Endothelial cell of umbilical vein (primary cell): ENCODE data around the gene JAML. TPM values are rescaled to one million over a fixed set of nuclear protein-coding genes. Genes with fewer than 3 reads are reported as not detected.

ENCODE experiments used
- BruUV-seq: library from RNA; stranded (reverse); fragments of 400-500 nt; replicated peaks from 2 replicates; lab custom pipeline; 2021; lab: Mats Ljungman, UMichigan
- CTCF ChIA-PET: fragments of 300-600, 350-600 bp; sonication (Branson Sonifier 250); formaldehyde crosslinking; loops from one replicate; lab custom pipeline; 2021; ENCODE audit warnings: antibody characterized with exemption, inconsistent platforms; lab: Charles Lee
- POLR2A ChIA-PET: fragments of 300-600, 350-600 bp; sonication (Branson Sonifier 250); formaldehyde crosslinking; loops from one replicate; lab custom pipeline; 2021; ENCODE audit warnings: antibody characterized with exemption, inconsistent platforms; lab: Charles Lee
- DNase-seq: peaks from one replicate; pipeline ENCODE4 v3.0.0-alpha.2; 2011; ENCODE audit warnings: low read depth, low spot score
- FAIRE-seq: peaks from 2 replicates; lab custom pipeline; 2011; peaks lifted over from hg19 to GRCh38; lab: Jason Lieb, UNC
- H2AFZ ChIP-seq: 2 replicates; pipeline ENCODE4 v1.6.0; 2012; ENCODE audit warnings: low read depth, low read length, control low read depth, inconsistent platforms
- H3K27ac ChIP-seq: 2 replicates; pipeline ENCODE4 v1.5.1; 2011; ENCODE audit warnings: low read depth, mild to moderate bottlenecking, control low read depth, low read length, moderate library complexity; ENCODE audit not compliant: insufficient read depth
- H3K27me3 ChIP-seq, 2 experiments: 2 replicates each; pipeline versions ENCODE4 v1.6.0 to v1.6.1; 2011; ENCODE audit warnings: low read length in 2 of 2, mixed read lengths in 1 of 2; ENCODE audit not compliant: control insufficient read depth in 2 of 2, insufficient read depth in 2 of 2
- H3K36me3 ChIP-seq, 2 experiments: 2 replicates in 1 of 2; 3 replicates in 1 of 2; pipeline ENCODE4 v1.5.1; 2011; ENCODE audit warnings: low read length in 2 of 2, mild to moderate bottlenecking in 1 of 2, moderate library complexity in 1 of 2; ENCODE audit not compliant: control insufficient read depth in 2 of 2, insufficient read depth in 2 of 2; ENCODE audit errors: extremely low read depth in 1 of 2
- H3K4me1 ChIP-seq: 3 replicates; pipeline ENCODE4 v1.5.1; 2011; ENCODE audit warnings: mild to moderate bottlenecking, low read length; ENCODE audit not compliant: control insufficient read depth, insufficient read depth; ENCODE audit errors: extremely low read depth
- H3K4me2 ChIP-seq: 2 replicates; pipeline ENCODE4 v1.6.1; 2011; ENCODE audit warnings: low read length, control low read depth, mixed read lengths; ENCODE audit not compliant: insufficient read depth
- H3K4me3 ChIP-seq, 3 experiments: fragments of 200-600 bp in 1 of 3; sonication (generic), shearing (Covaris generic) in 1 of 3; replicated peaks in 1 of 3; 2 replicates each; pipeline ENCODE4 v1.5.1; 2011 to 2016; ENCODE audit warnings: control low read depth in 3 of 3, low read length in 3 of 3, mild to moderate bottlenecking in 2 of 3, inconsistent platforms in 1 of 3, low read depth in 1 of 3, moderate library complexity in 1 of 3; ENCODE audit not compliant: insufficient read depth in 1 of 3
- H3K79me2 ChIP-seq: 2 replicates; pipeline ENCODE4 v1.6.0; 2012; ENCODE audit warnings: low read length, inconsistent platforms; ENCODE audit not compliant: control insufficient read depth, insufficient read depth
- H3K9ac ChIP-seq: replicated peaks from 2 replicates; pipeline ENCODE3; 2011; ENCODE audit warnings: low read length, control low read depth; ENCODE audit not compliant: insufficient read depth; ENCODE audit errors: extremely low read depth
- H3K9me1 ChIP-seq: replicated peaks from 3 replicates; pipeline ENCODE4 v1.6.0; 2011; ENCODE audit warnings: mild to moderate bottlenecking, low read length; ENCODE audit not compliant: control insufficient read depth, insufficient read depth; ENCODE audit errors: extremely low read depth
- H3K9me3 ChIP-seq: replicated peaks from 2 replicates; pipeline ENCODE4 v1.5.1; 2012; ENCODE audit warnings: low read length, inconsistent platforms; ENCODE audit not compliant: control insufficient read depth, insufficient read depth
- H4K20me1 ChIP-seq: replicated peaks from 2 replicates; pipeline ENCODE3; 2011; ENCODE audit warnings: mild to moderate bottlenecking, low read length; ENCODE audit not compliant: control insufficient read depth, insufficient read depth; ENCODE audit errors: extremely low read depth
- EZH2 ChIP-seq: IDR thresholded peaks from 2 replicates; pipeline ENCODE4 v1.6.1; 2012; ENCODE audit warnings: borderline replicate concordance, low read depth, mild to moderate bottlenecking, moderate library complexity, low read length, inconsistent platforms; ENCODE audit not compliant: severe bottlenecking
- FOS ChIP-seq: IDR thresholded peaks from 2 replicates; pipeline ENCODE4 v1.6.1; 2011; ENCODE audit warnings: mild to moderate bottlenecking, low read length, moderate library complexity, borderline replicate concordance; ENCODE audit not compliant: insufficient read depth
- GATA2 ChIP-seq: IDR thresholded peaks from 2 replicates; pipeline ENCODE4 v1.7.0; 2011; ENCODE audit warnings: low read depth, mild to moderate bottlenecking, moderate library complexity, mixed read lengths, low read length; ENCODE audit not compliant: insufficient read length, insufficient read depth
- JUN ChIP-seq: IDR thresholded peaks from 2 replicates; pipeline ENCODE4 v1.6.1; 2011; ENCODE audit warnings: borderline replicate concordance, low read depth; ENCODE audit not compliant: insufficient read length, insufficient read depth
- MYC ChIP-seq: IDR thresholded peaks from one replicate; pipeline ENCODE4 v1.6.1; 2011; ENCODE audit warnings: mild to moderate bottlenecking, low read depth, low read length
- POLR2A ChIP-seq: IDR thresholded peaks from 2 replicates; pipeline ENCODE4 v1.6.1; 2012; ENCODE audit warnings: low read depth, mild to moderate bottlenecking, control low read depth, low read length
- POLR2AphosphoS5 ChIP-seq: IDR thresholded peaks from 2 replicates; pipeline ENCODE4 v1.6.1; 2012; ENCODE audit warnings: low read depth, mild to moderate bottlenecking, control low read depth, low read length, moderate library complexity; ENCODE audit not compliant: insufficient read depth
- dilution Hi-C: fragments of 300-500 bp; cut with MboI; formaldehyde crosslinking; loops from one replicate; pipeline ENCODE4 v1.15.0; 2019; ENCODE audit warnings: low sequenced_read_pairs; ENCODE audit not compliant: extremely low pct_ligation_motif_present
- intact Hi-C: fragments of 100-400 bp; cut with micrococcal nuclease; formaldehyde crosslinking; loops from one replicate; pipeline ENCODE4 v1.10.0; 2022
- polyA plus RNA-seq, 4 experiments: library from polyadenylated mRNA; depleted of rRNA in 3 of 4; stranded (reverse) in 3 of 4; unstranded in 1 of 4; fragments of >200 nt; gene quantifications; 2 replicates each; pipeline versions ENCODE4 v1.2.1 to v1.2.3, GENCODE V29; 2011 to 2012; ENCODE audit warnings: missing spikeins in 1 of 4
- total RNA-seq: library from RNA; stranded (reverse); gene quantifications from 2 replicates; pipeline ENCODE4 v1.2.3, GENCODE V29; 2021
- TF ChIP-seq, protein P1 (sequence below), 2 donors: IDR thresholded peaks; 1 replicate in 1 of 2; 2 replicates in 1 of 2; pipeline ENCODE4 v1.5.1; 2011; ENCODE audit warnings: low read length in 2 of 2, mild to moderate bottlenecking in 2 of 2, moderate library complexity in 2 of 2, control low read depth in 1 of 2, inconsistent platforms in 1 of 2, low read depth in 1 of 2; ENCODE audit not compliant: insufficient read depth in 1 of 2; ENCODE audit errors: extremely low read depth in 1 of 2
- TF ChIP-seq, protein P2 (sequence below): IDR thresholded peaks from 2 replicates; pipeline ENCODE4 v1.6.1; 2011; ENCODE audit not compliant: insufficient read depth, insufficient read length

The JAML gene
- total and polyA plus RNA-seq, 2 donors (not counting 3 experiments of a cell fraction or from before 2014, with no cell fraction given) = 0.04 to 0.35 TPM

DNA sequence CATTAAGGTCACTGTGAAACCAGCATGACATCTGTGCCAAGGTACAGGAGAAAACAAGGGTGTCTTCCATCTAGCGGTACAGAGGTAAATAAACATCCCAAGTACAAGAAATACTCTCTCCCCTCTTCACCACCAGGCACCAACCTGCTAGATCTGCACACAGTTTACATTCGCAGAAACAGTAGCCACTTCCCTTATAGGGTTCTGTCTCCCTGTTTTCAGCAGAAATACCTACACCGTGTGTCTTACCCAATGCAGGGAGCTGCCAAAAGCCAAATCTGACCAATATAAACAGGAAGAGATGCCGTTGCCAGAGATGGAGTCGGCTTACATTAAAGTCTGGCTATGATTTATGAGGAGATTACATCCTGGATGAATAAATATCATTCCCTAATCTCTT, 73.4 kb downstream of the JAML start:
- no peak overlapping the region for H3K4me2 ChIP-seq
- no peak overlapping the region for H3K9ac ChIP-seq
- H4K20me1 ChIP-seq = no peaks in the 10 kb centered on the region
- dilution Hi-C loops (no loop called here), intact Hi-C loops (no loop called here)
- CTCF ChIA-PET = interaction anchor here (2.3 kb wide), 1 partner anchor 20 kb away, joined by 19 read pairs; no protein-coding TSS in a partner anchor
- no peak for FAIRE-seq
- no peak overlapping the region for H3K4me3 ChIP-seq
- H3K27me3 ChIP-seq = peaks cover 72 to 76% of the 10 kb centered on the region in 2 experiments
- no peaks in the 10 kb centered on the region for H3K36me3 ChIP-seq
- H3K9me1 ChIP-seq = no peaks in the 10 kb centered on the region
- H2AFZ ChIP-seq = no peak overlapping the region
- no peak for DNase-seq
- H3K9me3 ChIP-seq = no peaks in the 10 kb centered on the region
- H3K27ac ChIP-seq = no peak overlapping the region
- peaks cover 3% of the 10 kb centered on the region for H3K4me1 ChIP-seq
- no peaks in the 10 kb centered on the region for H3K79me2 ChIP-seq
- BruUV-seq = no TSS peak
- POLR2A ChIA-PET = no interaction called here
- TF ChIP-seq POLR2AphosphoS5 (no peak), EZH2 (no peak), POLR2A (no peak), JUN (no peak), MYC (no peak), FOS (no peak), GATA2 (no peak)
- TF ChIP-seq, protein P1, sequence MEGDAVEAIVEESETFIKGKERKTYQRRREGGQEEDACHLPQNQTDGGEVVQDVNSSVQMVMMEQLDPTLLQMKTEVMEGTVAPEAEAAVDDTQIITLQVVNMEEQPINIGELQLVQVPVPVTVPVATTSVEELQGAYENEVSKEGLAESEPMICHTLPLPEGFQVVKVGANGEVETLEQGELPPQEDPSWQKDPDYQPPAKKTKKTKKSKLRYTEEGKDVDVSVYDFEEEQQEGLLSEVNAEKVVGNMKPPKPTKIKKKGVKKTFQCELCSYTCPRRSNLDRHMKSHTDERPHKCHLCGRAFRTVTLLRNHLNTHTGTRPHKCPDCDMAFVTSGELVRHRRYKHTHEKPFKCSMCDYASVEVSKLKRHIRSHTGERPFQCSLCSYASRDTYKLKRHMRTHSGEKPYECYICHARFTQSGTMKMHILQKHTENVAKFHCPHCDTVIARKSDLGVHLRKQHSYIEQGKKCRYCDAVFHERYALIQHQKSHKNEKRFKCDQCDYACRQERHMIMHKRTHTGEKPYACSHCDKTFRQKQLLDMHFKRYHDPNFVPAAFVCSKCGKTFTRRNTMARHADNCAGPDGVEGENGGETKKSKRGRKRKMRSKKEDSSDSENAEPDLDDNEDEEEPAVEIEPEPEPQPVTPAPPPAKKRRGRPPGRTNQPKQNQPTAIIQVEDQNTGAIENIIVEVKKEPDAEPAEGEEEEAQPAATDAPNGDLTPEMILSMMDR (IDR thresholded peaks at IDR 0.05; ENCODE audit: extremely low read depth in 1 of 2, insufficient read depth in 1 of 2, low read depth in 1 of 2, low read length in 2 of 2) = no peak
- TF ChIP-seq, protein P2, sequence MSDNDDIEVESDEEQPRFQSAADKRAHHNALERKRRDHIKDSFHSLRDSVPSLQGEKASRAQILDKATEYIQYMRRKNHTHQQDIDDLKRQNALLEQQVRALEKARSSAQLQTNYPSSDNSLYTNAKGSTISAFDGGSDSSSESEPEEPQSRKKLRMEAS = no peak
